Activated CD4-positive, CD25-positive, alpha-beta regulatory T cell treated with anti-CD3 and anti-CD28 coated beads, Interleukin-2, amount 50 U/mL, for 16 hours (primary cell): ENCODE measurements around the gene ABCD4.

Experiments used
- DNase-seq: peaks from one replicate; pipeline ENCODE4 v3.0.0-alpha.2; 2020; ENCODE audit warnings: low read depth, low spot score

The ABCD4 gene

DNA sequence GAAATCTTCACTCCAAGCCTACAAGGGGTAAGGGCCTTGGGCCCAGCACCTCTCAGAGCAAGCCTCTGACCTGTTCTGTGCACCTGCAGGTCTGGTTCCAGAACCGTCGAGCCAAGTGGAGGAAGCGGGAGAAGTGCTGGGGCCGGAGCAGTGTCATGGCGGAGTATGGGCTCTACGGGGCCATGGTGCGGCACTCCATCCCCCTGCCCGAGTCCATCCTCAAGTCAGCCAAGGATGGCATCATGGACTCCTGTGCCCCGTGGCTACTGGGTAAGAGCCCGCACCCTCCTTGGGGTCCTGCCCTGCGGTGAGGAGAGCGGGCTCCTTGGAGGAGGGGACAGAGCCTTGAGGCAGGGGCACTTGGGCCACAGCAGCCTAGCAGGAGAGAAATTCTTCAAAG, 43.2 kb downstream of the ABCD4 start:
- DNase-seq: no peak

DNA sequence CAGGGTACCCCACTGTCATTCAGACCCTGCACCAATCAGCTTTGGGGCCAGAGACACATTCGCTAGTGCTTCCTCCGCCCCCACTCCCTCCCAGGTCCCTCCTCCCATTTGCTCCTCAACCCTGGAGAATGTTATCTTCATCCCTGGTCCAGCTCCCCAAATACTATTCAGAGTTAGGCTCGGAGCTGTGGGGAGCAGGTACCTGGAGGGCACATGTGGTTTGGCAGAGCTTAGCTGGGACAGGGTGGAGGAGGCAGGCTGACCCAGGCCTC, 44.0 kb downstream of the ABCD4 start:
- no peak for DNase-seq

DNA sequence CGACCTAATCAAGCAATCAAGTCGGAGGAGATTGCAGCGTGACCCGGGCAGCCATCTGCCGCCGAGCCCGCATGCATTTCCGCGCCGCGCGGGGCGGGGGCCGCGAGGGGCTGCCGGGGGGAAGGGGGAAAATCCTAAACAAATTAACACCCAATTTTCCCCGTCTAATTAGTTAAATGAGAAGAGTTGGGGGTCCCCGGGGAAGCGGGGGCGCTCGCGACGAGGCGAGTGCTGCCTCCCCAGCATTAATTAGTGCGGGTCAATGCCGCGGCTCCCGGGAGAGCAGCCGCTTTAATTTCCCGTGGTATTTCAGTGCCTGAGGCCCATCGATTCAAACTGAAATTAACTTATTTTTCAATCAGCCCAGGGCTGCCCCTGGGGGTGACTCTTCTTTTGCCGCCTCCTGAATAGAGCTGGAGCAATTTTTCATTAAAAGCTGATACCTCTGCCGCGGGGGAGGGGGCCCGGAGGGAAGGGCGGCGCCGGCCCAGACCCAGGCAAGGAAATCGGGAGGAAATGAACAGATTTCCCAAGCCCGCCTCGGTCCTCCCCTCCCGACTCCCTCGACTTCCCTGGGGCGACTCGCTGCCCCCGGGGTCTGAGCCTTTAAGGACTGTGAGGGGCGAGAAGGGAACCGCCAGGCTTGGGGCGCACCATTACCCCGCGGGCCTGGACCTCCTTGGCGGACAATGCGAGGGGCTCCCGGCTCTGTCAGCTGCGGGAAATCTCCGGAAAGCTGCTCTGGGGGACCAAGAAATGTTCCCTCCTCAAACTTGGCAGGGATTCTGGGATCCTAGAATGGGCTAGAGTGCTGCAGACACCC, 44.6 kb downstream of the ABCD4 start:
- no peak for DNase-seq

DNA sequence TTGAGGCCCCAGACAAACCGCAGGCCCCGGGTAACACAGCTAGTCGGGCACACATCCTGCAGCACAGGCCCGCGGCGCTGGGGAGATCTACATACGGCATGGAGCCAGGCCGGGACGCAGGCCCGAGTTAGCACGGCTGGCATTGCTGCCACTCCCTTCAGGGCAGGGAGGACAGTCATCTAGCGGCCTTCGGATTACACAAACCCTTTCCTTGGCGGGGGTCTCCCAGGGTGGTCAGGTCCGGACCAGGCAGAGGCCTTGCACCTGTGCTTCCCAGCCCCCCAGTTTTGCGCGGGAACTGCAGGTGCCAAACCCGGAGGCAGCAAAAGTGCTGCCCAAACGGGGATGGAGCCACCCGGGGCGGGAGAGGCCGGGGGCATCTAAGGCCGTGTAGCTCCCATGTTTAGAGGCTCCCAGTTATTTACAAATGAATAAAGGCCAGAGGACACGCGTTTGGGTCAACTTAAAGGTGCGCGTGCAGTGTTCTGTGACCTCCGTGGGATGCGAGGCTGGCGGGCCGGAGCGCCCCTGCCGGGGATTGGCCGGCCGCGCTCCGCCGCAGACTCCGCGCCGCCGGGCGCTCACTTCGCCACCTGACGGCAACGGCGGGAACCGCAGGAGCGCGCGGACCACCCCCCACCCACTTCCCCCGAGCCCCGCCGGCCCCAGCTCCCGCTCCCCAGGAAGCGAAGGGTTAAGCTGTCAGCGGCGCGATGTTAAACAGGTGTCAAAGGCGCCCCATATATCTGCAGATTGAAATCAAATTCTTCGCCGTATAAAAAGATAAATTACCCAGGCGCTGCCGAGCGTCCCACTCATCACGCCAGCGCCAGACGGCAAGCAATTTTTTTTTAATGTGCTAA, 45.4 kb downstream of the ABCD4 start:
- peak; percentile 8 for DNase-seq

DNA sequence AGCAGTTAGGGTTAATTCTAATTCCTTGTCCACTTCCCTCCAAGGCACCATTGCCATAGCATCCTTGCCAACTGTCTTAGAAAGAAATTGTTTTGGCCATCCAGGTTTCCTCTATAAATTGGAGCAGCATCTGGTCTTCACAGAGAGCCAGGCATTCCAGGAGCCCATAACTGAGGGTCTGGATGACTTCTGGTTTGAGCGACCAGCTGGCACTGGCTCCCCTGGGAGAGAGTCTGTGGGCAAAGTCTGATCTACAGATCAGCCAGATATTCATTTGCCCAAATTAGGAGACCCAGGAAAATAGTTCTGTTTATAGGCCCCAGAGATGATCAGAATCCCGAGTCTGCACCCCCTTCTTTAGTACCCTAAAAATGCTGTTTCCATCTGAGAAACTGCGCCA, 47.5 kb downstream of the ABCD4 start:
- no peak for DNase-seq

DNA sequence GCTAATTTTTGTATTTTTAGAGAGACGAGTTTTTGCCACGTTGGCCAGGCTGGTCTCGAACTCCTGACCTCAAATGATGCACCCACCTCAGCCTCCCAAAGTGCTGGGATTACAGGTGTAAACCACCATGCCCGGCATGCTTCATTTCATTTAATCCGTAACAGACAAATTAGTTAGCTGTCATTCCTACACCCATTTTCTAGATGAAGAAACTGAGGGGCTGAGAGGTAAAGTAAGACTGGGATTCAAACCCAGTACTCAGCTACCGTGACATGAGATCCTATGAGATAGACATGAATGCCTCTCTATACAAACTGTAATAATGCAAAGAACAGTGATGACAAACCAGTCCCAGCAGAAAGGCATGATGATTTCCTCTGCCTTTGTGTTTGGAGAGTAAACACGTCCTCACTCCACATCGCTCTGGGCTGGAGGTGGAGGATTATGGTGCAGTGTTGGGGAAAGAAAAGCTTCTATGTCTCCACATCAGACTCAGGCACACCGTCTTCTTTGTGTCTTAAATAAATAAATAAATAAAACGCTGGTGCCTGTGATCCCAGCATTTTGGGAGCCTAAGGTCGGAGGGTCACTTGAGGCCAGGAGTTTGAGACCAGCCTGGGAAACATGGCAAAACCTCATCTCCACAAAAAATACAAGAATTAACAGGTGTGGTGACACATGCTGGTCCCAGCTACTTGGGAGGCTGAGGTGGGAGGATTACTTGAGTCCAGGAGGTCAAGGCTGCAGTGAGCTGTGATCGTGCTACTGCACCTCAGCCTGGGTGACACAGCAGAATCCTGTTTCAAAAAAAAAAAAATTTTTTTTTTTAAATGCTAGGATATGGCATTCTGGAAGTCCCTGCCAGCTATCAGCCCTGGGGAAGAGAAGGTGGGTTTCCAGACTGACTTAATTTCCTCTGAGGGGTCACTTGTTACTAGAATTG, 53.0 kb downstream of the ABCD4 start:
- no peak for DNase-seq

DNA sequence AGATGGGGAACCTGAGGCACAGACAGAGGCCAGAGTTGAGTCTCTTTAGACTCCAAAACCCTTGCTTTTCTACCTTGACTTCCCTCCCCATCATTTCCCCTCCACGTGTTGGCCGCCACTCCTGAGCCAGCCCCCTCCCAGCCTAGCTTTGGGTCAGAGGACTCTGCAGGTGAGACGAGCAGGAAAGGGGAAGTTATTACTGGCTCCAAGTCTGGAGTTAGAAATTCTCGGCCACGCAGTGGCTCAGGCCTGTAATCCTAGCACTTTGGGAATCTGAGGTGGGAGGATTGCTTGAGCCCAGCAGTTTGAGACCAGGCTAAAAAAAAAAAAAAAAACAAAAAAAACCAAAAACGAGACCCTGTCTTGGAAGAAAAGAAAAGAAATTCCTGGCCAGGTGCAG, 54.7 kb downstream of the ABCD4 start:
- DNase-seq: no peak

DNA sequence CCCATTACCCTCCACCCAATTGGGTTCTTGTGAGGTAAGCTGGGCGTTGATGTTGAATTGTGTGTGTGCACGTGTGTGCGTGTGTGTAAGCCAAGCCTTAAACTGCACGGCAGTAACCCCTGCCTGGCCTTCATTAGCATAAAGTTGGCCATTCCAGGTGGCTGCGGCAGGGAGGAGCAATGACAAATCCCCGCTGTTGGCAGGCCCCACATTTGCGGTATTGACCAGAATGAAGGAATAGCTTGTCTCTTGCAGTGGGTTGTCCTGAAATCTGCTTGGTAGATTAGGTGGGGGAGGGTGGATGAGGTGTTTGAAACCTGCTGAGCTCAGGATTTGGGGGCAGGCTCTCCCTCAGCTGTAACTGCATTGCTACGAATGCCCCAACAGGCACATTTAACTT, 56.2 kb downstream of the ABCD4 start:
- DNase-seq: no peak

DNA sequence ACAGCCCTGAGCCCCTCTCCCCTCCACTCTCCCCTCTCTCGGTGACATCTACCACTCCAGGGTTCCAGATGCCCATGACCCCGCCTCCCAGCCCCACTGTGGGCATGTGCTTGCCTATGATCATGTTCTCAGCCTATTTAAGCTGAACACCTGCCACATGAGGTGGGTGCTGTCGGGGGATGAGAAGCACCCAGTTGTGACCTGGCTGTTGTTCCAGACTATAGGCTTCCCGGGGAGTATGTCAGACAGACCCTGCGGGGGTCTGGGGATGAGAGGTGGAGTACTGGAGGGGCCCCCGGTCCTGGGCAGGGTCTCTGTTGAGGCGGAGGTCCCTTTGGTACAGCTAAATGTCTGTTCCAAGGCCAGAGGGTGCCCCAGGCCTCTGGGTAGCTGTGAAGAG, 57.4 kb downstream of the ABCD4 start:
- DNase-seq: no peak

DNA sequence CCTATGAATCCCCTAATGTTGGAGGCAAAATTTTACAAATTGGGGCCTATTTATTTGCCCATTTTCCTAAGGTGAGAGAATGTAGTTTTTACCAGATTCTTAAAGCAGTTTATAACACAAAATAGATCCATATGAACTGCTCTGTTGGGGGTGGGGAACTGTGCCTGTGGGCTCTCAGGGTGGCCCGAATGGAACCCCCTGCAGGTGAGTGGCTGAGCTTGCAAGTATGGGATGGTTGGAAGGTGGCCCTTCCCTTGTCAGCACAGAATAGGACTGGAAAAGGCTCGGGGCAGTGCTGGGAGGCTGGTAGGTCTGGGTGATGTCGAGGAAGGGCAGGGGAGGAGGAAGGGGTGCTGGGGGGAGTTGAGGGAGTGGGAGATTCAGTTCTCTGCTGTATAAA, 58.6 kb downstream of the ABCD4 start:
- DNase-seq: no peak

DNA sequence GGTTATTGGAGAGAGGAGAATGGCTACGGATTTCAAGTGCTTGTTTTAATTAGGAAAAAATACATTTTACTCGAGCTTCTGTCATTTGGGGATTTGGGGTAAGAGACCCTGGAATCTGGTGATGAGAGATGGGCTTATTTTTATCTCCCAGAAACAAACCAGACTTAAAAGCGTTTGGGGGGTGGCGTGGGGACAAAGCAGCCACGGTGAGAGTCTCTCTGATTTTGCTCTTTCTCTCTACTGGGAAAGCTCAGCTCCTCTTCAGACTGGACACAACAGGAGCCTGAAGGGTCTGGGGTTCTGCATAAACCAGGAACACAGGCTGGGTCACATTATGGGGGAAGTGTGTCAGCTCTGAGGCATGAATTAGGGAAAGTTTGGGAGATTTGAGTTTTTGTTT, 59.7 kb downstream of the ABCD4 start:
- DNase-seq: no peak

DNA sequence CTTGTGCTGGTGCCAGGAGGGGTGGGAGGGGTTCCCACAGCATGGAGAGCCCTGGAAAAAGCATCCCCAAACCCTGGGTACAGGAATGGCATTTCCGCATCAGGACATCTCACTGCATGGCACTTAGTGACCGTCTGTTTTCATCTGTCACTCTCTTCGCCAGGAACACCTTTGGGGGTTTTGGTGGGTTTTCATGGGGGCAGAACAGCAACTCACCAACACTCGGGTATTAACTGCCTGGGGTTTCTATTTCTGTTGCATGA, 60.0 kb downstream of the ABCD4 start:
- DNase-seq: no peak

DNA sequence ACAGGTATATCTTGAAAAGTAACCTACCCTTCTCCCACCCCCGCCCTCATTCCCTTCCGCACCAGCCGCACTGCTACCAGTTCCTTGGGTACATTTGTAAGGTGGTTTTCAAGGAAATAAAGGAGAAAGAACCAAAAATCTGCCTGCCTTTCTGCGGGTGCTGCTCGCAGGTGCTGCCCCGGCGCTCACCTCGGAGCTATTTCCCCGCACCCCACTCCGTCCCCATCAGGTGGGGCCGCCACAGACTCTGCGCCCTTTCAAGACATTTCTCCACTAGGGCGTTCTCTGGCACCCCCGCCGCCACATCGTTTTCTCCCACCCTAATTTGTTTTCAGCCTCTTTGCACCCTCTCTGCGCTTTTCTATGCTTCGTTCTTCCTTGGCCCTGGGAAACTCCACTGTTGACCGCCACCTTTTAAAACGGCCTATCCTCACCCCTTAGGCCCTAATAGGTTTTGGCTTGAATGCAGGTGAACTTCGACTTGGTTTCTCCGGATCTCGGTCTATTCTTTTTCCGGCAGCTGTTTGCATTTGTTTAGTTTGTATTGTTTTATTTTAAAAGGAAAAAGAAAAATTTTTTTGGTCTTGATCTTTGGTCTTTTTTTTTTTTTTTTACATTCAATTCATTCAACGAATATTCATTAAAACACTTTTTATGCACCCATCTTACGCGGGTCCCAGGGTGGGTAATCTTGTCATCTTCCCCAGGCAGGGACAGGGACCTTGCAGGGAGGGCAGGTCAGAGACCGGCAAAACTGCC, 60.5 kb downstream of the ABCD4 start:
- DNase-seq: no peak

DNA sequence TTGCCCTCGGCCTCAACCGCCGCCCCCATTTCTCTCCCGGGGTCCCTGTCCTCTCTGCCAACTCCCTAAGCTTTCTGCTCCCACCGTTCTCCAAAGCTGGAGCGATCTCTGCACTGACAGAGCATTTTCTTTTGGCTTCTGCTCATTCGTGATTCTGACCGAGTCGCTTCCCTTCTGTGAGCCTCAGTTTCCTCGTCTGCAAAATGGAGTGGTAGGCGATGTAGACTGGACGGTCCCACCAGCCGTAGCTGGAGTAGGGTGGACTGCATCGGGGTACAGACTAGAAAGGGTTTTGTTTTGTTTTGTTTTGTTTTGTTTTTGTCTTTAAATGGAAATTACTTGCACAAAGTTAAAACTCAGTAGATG, 61.1 kb downstream of the ABCD4 start:
- no peak for DNase-seq

DNA sequence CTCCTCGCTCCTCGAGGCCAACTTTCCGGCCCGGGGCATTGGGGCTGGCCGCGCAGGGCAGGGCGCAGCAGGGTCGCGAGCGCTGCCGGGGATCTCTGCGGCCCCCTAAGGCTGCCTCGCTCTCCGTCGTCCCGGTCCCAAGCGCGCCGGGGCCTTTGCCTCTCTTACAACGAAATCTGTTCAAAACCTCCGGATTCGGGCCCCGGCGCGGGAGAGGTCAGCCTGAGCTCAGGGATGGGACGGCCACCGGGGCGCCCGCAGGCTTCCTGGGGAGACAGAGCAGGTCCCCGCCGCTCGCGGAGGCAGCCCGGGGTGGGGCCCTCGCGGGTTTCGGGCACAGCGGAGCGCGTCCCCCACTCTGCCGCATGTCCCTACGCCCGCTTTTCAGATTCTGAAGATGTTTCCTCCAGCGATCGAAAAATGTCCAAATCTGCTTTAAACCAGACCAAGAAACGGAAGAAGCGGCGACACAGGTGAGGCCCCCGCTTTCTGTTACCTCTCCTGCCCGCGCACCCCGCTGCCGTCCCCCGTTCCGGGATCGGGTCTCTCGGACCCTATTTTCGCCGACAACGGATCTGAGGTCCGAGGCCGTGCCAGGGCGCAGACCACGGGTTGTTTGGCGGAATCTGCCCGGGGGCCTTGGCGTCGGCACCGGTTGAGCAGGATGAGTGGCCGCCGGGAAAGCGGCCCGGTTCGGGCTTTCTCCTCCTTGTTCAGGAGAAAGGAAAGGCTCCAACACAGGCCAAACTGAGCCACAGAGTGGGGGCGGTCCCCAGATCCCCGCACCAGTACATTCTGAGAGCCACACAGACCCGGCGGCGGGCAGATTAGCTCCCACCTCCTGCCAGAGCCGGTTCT, 61.7 kb downstream of the ABCD4 start:
- no peak for DNase-seq

DNA sequence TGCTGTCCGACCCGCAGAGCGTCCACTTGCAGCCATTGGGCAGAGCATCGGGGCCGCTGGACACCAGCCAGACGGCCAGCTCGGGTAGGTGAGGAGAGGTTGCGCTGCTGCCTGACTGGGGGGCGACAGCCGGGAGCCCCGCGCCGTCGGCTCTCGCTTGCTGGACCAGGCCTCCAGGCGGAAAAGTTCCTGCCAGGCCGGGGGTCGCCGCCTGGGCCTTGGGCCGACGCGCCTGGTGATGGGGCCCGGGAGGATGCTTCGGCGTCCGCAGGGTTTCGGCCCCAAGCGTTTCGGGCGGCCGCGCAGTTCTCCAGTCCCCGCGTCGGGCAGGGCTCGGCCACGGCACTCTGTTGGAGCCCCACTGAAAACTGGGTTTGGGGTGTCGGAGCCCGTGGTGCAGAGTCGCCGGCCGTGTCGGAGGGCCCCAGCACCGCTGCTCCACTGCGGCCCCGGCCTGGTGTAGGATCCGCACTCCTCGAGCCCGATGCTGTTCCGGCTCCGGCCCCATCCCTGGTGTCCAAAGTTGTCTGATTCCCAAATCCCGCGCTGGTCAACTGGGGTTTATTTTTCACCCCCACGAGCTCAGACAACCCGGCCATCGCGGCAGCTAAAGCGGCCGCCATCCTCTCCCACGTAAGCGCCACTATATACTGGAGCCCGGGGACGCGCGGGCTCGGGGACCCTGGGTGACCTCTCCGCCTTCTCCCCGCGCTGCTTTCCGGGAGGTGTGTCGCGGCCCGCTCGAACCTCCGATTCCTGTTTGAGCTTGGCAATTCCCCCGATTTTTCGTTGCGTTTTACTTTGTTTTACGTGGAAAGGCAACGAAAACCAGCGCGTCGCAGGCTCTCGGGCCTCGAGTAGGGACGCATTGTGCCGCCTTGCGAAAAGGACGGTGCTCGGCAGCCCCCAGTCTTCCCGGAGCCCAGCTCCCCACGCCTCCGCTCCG, 62.6 kb downstream of the ABCD4 start:
- no peak for DNase-seq

DNA sequence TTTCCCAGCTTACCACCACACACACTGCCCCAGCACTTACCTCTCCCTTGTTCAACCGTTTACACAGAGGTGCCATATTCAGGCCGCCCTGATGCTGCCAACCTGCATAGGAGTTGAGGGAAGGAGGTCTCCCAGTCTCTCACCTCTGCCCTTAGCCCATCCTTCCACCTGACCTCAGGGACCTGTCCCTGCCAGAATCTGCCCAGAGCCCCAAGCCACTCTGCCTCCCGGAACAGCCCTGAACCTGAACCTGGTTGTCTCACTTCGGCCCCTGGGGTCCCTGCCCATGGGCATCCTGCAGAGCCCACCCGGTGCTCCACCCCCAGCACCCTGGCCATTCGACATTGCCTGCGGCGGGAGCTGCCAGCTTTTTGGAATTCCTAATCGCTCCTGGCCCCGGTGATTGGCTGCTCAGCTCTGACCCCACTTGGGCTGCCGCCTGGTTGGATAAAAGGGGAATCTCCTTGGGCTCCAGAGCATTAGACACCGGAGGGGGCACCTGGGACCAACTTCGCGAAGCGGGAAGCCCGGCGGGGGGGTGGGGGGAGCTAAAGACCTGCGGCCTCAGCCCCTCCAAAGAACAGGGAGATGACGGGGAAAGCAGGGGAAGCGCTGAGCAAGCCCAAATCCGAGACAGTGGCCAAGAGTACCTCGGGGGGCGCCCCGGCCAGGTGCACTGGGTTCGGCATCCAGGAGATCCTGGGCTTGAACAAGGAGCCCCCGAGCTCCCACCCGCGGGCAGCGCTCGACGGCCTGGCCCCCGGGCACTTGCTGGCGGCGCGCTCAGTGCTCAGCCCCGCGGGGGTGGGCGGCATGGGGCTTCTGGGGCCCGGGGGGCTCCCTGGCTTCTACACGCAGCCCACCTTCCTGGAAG, 63.5 kb downstream of the ABCD4 start, which contains the start of gene VSX2:
VSX2 (plus strand) TSS at position 476 of the 874 bp plus-strand sequence; CDS start at position 589, 113 bp downstream.
- no peak for DNase-seq

DNA sequence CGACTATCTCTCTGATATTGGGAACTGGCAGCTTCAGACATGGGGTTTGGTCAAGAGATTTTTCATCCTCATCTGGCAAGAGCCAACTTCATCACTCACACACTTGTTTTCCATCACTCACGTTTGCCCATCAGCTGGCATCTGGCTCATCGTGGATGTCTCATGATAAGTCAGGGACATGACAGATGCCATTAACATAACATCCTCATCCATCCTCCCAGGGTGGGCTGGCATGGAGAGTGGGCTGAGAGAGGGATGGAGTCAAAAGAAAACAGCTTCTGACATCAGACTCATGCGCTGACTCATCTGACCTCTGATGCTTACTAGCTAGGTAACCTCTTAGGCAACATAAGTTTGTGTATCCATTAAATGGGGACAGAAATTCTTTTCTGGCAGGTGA, 65.3 kb downstream of the ABCD4 start:
- no peak for DNase-seq
